Lung (tissue), 16 donors: ENCODE data around the gene IFNG. TPM values are rescaled to one million over a fixed set of nuclear protein-coding genes. Genes with fewer than 3 reads are reported as not detected.
"Not testable (repeated sequence)": the region's sequence is repeated elsewhere in the genome, so short reads cannot be mapped to it uniquely, and the experiment has no call there.

Source experiments
- ATAC-seq: fragments of 200-7000 bp; cut with Tn5 transposase; one replicate; pipeline ENCODE4 v1.9.1; 2020; ENCODE audit warnings: moderate number of reproducible peaks; ENCODE audit not compliant: insufficient read depth, low FRiP score
- DNase-seq, 3 donors: peaks; one replicate each; pipeline ENCODE4 v3.0.0-alpha.2; 2013 to 2017
- H3K27ac ChIP-seq, 2 donors: one replicate each; pipeline ENCODE4 v1.5.1; 2013; ENCODE audit warnings: mild to moderate bottlenecking in 2 of 2, moderate library complexity in 2 of 2, control low read depth in 1 of 2, inconsistent platforms in 1 of 2, low read depth in 1 of 2, low read length in 1 of 2
- H3K27me3 ChIP-seq, 3 donors: one replicate each; pipeline ENCODE4 v1.5.1; 2013; ENCODE audit warnings: low read length in 2 of 3; ENCODE audit not compliant: control insufficient read depth in 3 of 3, insufficient read depth in 3 of 3
- H3K36me3 ChIP-seq, 4 donors: one replicate each; pipeline ENCODE4 v1.5.1; 2013; ENCODE audit warnings: low read length in 4 of 4, mild to moderate bottlenecking in 1 of 4, moderate library complexity in 1 of 4; ENCODE audit not compliant: control insufficient read depth in 4 of 4, insufficient read depth in 4 of 4
- H3K4me1 ChIP-seq, 5 donors: one replicate each; pipeline ENCODE4 v1.5.1; 2013; ENCODE audit warnings: low read length in 5 of 5, mild to moderate bottlenecking in 2 of 5, moderate library complexity in 1 of 5; ENCODE audit not compliant: control insufficient read depth in 5 of 5, insufficient read depth in 5 of 5
- H3K4me3 ChIP-seq: one replicate; pipeline ENCODE4 v1.5.1; 2013; ENCODE audit warnings: mild to moderate bottlenecking, control low read depth, moderate library complexity
- H3K9ac ChIP-seq, 2 donors: one replicate each; pipeline ENCODE4 v1.5.1; 2013; ENCODE audit warnings: low read length in 2 of 2, control low read depth in 1 of 2; ENCODE audit not compliant: insufficient read depth in 1 of 2
- H3K9me3 ChIP-seq, 4 donors: one replicate each; pipeline ENCODE4 v1.5.1; 2013; ENCODE audit warnings: low read length in 3 of 4, mild to moderate bottlenecking in 1 of 4, moderate library complexity in 1 of 4; ENCODE audit not compliant: control insufficient read depth in 4 of 4, insufficient read depth in 3 of 4
- CTCF ChIP-seq: IDR thresholded peaks from 2 replicates; pipeline ENCODE4 v1.5.1; 2012; ENCODE audit warnings: mild to moderate bottlenecking; ENCODE audit errors: control extremely low read depth, extremely low read depth
- WGBS, 2 donors: extraction: QIAGEN DNeasy Blood & Tissue Kit; methylation state at CpG; one replicate each; pipeline ENCODE4 v1.1.7; 2013; 5-methylcytosine and 5-hydroxymethylcytosine counted together
- long read RNA-seq, 5 donors: transcript quantifications; one replicate each; lab custom pipeline, GENCODE V29; 2026
- polyA plus RNA-seq, 2 donors: library from polyadenylated mRNA; stranded (reverse); fragments of 200-250 nt; gene quantifications; one replicate each; pipeline ENCODE4 v1.2.1, GENCODE V29; 2013
- total RNA-seq, 2 donors: library from RNA; depleted of rRNA in 1 of 2; stranded (reverse); fragments of >200 nt in 1 of 2; gene quantifications; one replicate each; pipeline ENCODE4 v1.2.1, GENCODE V29; 2014 to 2021
- donor health status: control.
- donor health status: control.
- donor health status: Bipolar disorder and iron deficiency.
- donor health status: healthy.
- donor health status: DM: yes; HTN: yes; CAD: no.

The IFNG gene
- total RNA-seq: under 1 TPM; 0.40 to 0.49 TPM
- under 1 TPM in 1 of 2 donors, not detected in 1; 0.22 TPM for polyA plus RNA-seq
- long read RNA-seq, donor 1: 0 reads
- long read RNA-seq, donor 2: 0 reads
- long read RNA-seq, donor 3: 0 reads
- long read RNA-seq, donor 4: 0 reads
- long read RNA-seq, donor 5: 0 reads

DNA sequence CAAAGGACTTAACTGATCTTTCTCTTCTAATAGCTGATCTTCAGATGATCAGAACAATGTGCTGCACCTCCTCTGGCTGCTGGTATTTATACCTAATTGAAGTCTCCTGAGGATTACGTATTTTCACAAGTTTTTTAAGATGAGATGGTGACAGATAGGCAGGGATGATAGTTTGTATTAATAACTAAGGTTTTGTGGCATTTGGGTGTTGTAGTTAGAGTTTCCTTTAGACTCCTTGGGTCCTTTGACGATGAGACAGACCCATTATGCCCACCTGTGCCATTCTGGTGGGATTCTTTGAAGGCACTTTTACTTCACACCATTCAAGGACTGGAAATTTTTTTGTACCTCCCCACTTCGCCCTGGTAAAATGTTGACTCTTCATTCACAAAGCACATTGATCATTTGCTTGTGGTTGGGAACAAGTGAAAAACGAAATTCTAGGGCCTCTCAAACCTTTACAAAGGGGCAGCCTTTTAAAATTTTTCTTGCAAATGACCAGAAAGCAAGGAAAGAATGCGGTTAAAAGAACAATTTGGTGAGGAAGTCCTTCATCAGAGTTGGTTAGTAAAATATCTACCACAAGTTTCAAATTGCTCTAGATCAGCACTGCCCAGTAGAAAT, at the start of gene IFNG:
IFNG (minus strand) TSS at position 60 of the 624 bp plus-strand sequence. CDS start 125 bp downstream, outside the sequence.
- Histone ChIP-seq H3K36me3 (no peaks in the 10 kb centered on the region), H3K27me3 (no peaks in the 10 kb centered on the region), H3K4me3 (no peak within 1 kb of the TSS), H3K9me3 (no peaks in the 10 kb centered on the region), H3K27ac (no peak within 1 kb of the TSS), H3K9ac (no peak within 1 kb of the TSS), H3K4me1 (no peaks in the 10 kb centered on the region)
- DNase-seq (no peak), ATAC-seq (no peak)
- TF ChIP-seq CTCF: no peak
- WGBS, 2 donors: 67 to 83% methylated on average over 5 of the region's 5 CpGs

GRCh38 chr12:68209048-68209728, 49.6 kb upstream of the IFNG start:
- not testable (repeated sequence) for ATAC-seq, H3K9ac ChIP-seq, H3K27me3 ChIP-seq, H3K4me3 ChIP-seq, H3K4me1 ChIP-seq, H3K36me3 ChIP-seq, H3K9me3 ChIP-seq, DNase-seq, H3K27ac ChIP-seq
- WGBS, 2 donors: 64 to 80% methylated on average over 12 of the region's 12 CpGs

- Histone ChIP-seq H3K4me1 (no peaks in the 10 kb centered on the region), H3K9ac (no peak overlapping the region), H3K27ac (no peak overlapping the region), H3K9me3 (no peaks in the 10 kb centered on the region), H3K27me3 (peaks cover 0 to 4% (median 0%) of the 10 kb centered on the region in 3 donors), H3K36me3 (no peaks in the 10 kb centered on the region), H3K4me3 (no peak overlapping the region)
- no peak for DNase-seq
- no peak for TF ChIP-seq CTCF
- no peak for ATAC-seq
These were observed 47.7 kb upstream of the IFNG start for GRCh38 chr12:68207276-68207675.

DNA sequence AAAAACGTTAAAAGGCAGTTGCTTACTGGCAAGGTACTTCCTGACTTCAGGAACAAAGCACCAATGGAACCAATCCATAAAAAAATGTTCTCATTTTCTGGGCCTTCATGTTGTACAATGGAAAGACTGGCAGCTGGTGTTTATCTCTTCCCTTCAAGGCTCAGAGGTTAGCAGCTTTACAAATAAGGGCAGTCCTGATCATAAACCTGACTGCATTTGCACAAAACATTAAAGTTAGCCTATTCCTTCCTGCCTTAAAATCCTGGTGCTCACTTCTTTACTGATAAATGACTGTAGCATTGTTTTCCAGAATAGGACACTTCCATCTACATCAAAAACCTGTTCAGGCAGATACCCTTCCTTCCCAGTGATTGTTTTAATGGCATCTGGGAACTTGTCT, 46.9 kb upstream of the IFNG start:
- DNase-seq: no peak

More for the DNA sequence above, 46.9 kb upstream of the IFNG start:
- no peak for ATAC-seq
- H3K27me3 ChIP-seq: peaks cover 0 to 4% (median 0%) of the 10 kb centered on the region in 3 donors
- no peaks in the 10 kb centered on the region for H3K4me1 ChIP-seq
- 13 to 32% methylated on average over 1 of the region's 1 CpG for WGBS, 2 donors
- no peak overlapping the region for H3K27ac ChIP-seq
- no peak overlapping the region for H3K4me3 ChIP-seq
- no peak for TF ChIP-seq CTCF
- no peak overlapping the region for H3K9ac ChIP-seq
- H3K36me3 ChIP-seq: no peaks in the 10 kb centered on the region
- no peaks in the 10 kb centered on the region for H3K9me3 ChIP-seq
